Right ventricle myocardium inferior (tissue), 1 donor: ENCODE data around the gene SH3GL1. TPM values are rescaled to one million over a fixed set of nuclear protein-coding genes. Genes with fewer than 3 reads are reported as not detected.
"Not testable (repeated sequence)": the region's sequence is repeated elsewhere in the genome, so short reads cannot be mapped to it uniquely, and the experiment has no call there.

Source experiments
- ATAC-seq: fragments of 200-7000 bp; cut with Tn5 transposase; one replicate; pipeline ENCODE4 v1.9.1; 2020; ENCODE audit warnings: mild to moderate bottlenecking, moderate library complexity
- DNase-seq: peaks from one replicate; pipeline ENCODE4 v3.0.0; 2021; ENCODE audit errors: missing footprints
- intact Hi-C: fragments of 100-400 bp; cut with DNase I; formaldehyde crosslinking; loops from one replicate; pipeline ENCODE4 v1.11.0; 2022
- total RNA-seq: library from RNA; stranded (reverse); fragmentation: NEBNext Ultra II Directional; extraction: Animal tissue kit (Norgen Biotek cat#: 25700); gene quantifications from one replicate; pipeline ENCODE4 v1.2.1, GENCODE V29; 2021
- donor health status: DM: no; HTN: yes; CAD: no; lungs with severe emphysema.

SH3GL1 gene
- total RNA-seq, 1 donor from 2014 or later: 22.0 TPM

- ATAC-seq: no peak
- intact Hi-C loops: no loop called here
- no peak for DNase-seq
Observed at GRCh38 chr19:4358709-4359626, 41.4 kb downstream of the SH3GL1 start.

DNA sequence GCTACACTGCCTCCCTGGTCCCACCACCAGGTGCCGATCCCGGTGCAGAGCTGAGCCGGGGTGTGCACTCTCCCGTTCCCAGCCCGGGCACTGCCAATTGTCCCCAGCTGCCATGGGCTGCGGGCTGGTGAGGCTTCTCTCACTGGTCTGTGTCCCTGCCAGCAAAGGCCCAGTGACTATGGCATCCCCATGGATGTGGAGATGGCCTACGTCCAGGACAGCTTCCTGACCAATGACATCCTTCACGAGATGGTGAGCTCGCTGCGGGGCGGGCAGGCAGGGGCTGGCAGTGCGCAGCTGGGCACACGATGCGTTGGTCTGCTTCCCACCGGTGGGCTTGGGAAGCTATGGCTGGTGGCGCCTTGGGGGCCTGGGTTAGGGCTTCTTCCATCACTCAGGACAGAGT is 42.4 kb downstream of the SH3GL1 start:
- ATAC-seq (no peak), DNase-seq (no peak)
- intact Hi-C loops: no loop called here

DNA sequence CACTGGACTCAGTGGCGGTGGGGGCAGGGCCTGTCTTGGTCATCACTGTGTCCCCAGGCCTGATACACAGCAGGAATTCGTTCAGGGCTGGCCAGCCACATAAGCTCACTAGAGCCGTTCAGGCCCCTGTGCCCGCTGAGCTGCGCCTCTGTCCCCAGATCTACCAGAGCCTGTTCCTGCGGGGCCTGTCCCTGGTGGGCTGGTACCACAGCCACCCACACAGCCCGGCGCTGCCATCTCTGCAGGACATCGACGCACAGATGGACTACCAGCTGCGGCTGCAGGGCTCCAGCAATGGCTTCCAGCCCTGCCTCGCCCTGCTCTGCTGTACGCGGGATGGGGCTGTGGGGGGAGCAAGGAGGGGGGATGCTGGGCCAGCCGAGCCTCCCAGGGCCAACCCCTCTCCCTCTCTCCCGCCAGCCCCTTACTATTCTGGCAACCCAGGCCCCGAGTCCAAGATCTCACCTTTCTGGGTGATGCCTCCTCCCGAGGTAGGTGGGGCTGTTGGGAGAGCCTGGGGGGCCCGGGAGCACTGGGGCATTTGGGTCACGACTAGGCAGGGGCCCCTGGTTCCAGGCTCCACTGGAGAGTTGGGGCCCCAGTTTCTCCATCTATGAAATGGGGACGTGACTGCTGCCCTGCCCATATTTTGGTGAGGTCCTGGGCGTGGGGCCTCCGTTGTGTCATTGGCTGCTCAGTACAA is 43.1 kb downstream of the SH3GL1 start:
- no peak for ATAC-seq
- no peak for DNase-seq
- intact Hi-C loops: no loop called here

GRCh38 chr19:4354897-4355296 is 45.5 kb downstream of the SH3GL1 start:
- ATAC-seq: no peak
- no peak for DNase-seq
- intact Hi-C loops: loop anchor here (5.0 kb wide), 1 partner anchor 88 kb away; no protein-coding TSS in a partner anchor

DNA sequence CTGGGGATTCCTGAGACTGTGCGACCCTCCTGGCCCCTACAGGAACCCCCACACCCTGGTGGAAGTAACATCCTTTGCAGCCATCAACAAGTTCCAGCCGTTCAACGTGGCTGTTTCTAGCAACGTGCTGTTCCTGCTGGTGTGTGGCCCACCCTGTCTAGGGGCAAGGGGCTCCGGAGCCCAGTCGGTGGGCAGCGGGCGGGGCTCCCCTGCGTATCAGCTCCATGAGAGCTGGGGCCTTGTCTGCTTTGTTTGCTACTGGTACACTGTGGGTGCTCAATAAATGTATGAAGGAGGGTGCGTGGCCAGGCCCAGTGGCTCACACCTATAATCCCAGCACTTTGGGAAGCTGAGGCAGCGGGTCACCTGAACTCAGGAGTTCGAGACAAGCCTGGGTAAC is 46.1 kb downstream of the SH3GL1 start:
- ATAC-seq: no peak
- no peak for DNase-seq
- intact Hi-C loops: loop anchor here (5.0 kb wide), 1 partner anchor 87 kb away; no protein-coding TSS in a partner anchor

- peak; percentile 40 for ATAC-seq
- intact Hi-C loops: loop anchor here (5.0 kb wide), 1 partner anchor 85 kb away; no protein-coding TSS in a partner anchor
- no peak for DNase-seq
Observed at GRCh38 chr19:4352701-4353121, 47.6 kb downstream of the SH3GL1 start.

GRCh38 chr19:4350726-4351125 is 49.6 kb downstream of the SH3GL1 start:
- intact Hi-C loops: loop anchor here (5.0 kb wide), 1 partner anchor 83 kb away; no protein-coding TSS in a partner anchor
- ATAC-seq: no peak
- DNase-seq: no peak

DNA sequence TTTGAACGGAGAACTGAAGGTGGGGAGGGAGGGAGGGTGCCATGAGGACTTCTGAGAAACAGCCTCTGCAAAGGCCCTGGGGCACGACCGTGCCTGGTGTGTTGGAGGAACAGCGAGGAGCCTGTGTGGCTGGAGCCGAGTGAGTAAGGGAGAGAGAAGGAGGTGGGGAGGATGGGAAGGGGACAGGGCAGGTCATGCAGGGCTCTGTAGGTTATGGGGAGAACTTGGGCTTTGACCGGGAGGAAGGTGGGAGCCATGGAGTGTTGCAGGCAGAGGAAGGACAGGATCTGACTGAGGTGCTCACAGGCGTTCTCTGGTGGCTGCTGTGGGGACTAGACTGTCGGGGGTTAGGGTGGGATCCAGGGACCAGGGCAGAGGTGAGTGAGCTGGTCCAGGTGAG is 50.2 kb downstream of the SH3GL1 start:
- ATAC-seq (no peak), DNase-seq (no peak)
- intact Hi-C loops: loop anchor here (5.0 kb wide), 1 partner anchor 83 kb away; no protein-coding TSS in a partner anchor

DNA sequence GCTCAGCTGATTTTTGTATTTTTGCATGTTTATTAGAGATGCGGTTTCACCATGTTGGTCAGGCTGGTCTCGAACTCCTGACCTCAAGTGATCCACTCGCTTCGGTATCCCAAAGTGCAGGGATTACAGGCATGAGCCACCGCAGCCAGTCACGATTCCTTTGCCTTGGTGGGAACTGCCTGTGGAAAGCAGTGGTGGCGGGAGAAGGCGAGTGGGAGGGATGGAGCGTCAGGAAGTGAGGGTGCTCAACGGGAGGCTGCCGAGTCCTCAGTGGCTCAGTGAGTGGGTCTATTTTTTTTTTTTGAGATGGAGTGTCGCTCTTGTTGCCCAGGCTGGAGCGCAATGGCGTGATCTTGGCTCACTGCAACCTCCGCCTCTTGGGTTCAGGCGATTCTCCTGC is 51.1 kb downstream of the SH3GL1 start:
- ATAC-seq, DNase-seq, intact Hi-C loops: not testable (repeated sequence)

DNA sequence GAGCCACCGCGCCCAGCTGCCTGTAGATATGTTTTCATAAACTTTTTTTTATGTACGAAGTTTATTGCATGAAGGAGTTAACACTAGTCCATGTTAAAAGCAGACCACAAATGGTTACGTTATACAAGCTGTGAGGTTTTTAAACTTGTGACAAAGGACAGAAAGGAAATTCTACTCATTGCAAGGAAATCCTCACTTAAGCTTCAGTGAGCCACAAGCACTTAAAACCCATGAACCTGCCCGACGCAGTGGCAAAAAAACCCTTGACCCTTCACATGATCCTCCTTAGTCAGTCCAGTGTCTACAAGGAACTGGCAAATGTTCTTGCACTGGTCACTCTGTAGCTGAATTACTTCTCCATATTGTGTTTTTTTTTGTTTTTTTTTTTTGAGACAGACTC is 52.8 kb downstream of the SH3GL1 start:
- DNase-seq (no peak), ATAC-seq (no peak)
- intact Hi-C loops: no loop called here

DNA sequence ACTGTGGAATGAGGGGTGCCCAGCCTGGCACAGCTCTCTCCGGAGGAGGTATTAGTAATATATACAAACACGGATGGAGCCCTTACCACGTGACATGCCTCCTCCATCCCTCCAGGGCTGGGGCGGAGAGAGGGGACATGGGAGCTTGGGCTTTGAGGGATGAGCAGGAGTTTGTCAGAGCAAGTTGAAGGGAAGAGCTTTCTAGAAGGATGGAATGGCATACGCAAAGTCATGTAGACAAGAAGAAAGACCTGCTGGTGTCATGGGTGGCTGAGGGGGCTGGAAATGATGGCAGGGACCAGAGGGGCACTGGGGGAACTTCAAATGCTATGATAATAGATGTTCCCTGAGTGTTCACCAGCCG is 54.3 kb downstream of the SH3GL1 start:
- intact Hi-C loops: no loop called here
- DNase-seq (no peak), ATAC-seq (no peak)

DNA sequence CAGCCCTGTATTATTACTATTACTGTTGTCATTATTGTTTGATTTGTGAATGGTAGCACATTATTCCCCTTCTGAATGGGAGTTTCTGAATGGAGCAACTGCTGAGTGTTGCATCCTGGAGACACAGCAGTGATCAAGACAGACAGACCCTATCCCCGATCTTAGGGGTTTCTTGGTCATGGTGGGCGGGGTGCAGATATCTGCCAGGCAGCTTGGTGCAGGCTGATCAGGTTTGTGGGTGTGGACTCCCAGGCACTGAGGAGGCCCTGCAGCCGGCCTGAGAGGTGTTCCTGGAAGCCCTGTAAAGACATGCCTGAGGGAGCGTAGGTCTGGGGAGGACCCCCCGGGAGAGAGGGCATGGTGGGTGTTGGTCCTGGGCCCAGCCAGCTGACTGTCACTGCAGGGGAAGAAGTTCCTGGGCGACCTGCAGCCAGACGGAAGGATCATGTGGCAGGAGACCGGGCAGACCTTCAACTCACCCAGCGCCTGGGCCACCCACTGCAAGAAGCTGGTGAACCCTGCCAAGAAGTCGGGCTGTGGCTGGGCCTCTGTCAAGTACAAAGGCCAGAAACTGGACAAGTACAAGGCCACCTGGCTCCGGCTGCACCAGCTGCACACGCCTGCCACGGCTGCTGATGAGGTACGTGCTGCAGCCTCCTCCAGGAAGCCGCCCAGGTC is 54.9 kb downstream of the SH3GL1 start:
- intact Hi-C loops: no loop called here
- ATAC-seq: no peak
- peak; percentile 45 for DNase-seq

- DNase-seq (peak; percentile 97), ATAC-seq (peak; percentile 91)
- intact Hi-C loops: loop anchor here (1.0 kb wide), 2 partner anchors 15 to 57 kb away; partner anchors contain the start of gene SH3GL1
Observed at GRCh38 chr19:4343370-4344307, 56.7 kb downstream of the SH3GL1 start, which contains the start of gene MPND. MPND (plus strand) TSS chr19:4343562; CDS start chr19:4343594, 32 bp downstream.

GRCh38 chr19:4342615-4343369 is 57.6 kb downstream of the SH3GL1 start:
- intact Hi-C loops: loop anchor here (1.0 kb wide), 2 partner anchors 14 to 58 kb away; partner anchors contain the start of gene SH3GL1
- peak; percentile 97 for ATAC-seq

DNA sequence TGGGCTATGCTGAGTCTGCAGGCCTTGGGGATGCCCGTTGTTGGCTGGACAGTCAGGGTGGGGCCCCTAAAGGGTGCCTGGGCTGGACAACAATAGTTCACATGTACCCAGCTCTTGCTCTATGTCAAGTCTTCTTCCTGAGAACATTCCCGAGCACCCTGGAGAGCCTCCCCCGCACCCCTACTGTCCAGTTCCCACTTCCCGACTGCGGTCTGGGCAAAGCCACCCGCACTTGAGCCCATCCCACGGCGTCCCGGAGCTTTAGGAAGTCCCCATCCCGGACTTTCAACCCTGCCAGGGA is 58.1 kb downstream of the SH3GL1 start:
- DNase-seq (no peak), ATAC-seq (peak; percentile 4)
- intact Hi-C loops: no loop called here

More at GRCh38 chr19:4342615-4343369, 57.6 kb downstream of the SH3GL1 start:
- DNase-seq: peak; percentile 98

DNA sequence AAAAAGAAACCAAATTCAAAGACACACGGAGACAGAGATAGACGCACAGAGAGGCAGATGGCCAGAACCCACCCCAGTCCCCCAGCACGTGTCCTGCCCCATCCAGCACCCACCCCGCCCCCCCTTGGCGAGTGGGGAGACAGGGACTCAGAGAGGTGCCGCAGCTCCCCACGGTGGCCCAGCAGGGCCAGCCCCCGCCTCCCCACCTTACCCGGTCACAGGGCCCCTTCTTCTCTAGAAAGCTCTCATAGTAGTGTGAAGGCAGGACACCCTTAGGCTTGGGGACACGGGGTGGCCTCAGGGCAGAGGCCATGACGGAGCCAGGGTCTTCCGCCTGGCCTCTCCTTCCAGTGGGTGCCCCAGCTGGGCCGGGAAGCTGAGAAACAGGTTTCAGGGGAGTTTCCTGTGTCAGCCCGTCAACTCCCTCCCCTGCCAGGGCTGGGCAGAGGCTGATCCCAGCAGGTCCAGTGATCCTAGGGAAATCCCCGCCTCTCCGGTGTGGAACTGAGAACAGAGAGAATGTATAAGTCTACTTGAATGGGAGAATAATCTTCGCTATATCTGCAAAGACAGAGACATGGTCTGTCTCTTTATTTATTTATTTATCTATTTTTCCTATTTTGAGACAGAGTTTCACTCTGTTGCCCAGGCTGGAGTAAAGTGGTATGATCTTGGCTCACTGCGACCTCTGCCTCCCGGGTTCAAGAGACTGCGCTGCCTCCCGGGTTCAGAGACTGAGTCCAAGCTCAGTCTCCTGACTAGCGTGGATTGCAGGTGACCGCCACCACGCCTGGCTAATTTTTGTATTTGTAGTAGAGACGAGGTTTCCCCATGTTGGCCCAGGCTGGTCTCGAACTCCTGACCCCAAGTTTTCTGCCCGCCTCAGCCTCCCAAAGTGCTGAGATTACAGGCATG is 61.6 kb downstream of the SH3GL1 start, which contains the start of gene STAP2:
Gene STAP2, minus strand, starts transcription at position 387 of the 915 bp plus-strand sequence. Its CDS starts 74 bp downstream, at position 313.
- intact Hi-C loops: no loop called here
- ATAC-seq (no peak), DNase-seq (peak; percentile 11)
